Femur (tissue), 1 donor: ENCODE measurements around the gene FABP7.
"Not testable (repeated sequence)": the region's sequence is repeated elsewhere in the genome, so short reads cannot be mapped to it uniquely, and the experiment has no call there.

Experiments used
- DNase-seq: peaks from one replicate; pipeline ENCODE4 v3.0.0-alpha.2; 2017

FABP7 gene

DNA sequence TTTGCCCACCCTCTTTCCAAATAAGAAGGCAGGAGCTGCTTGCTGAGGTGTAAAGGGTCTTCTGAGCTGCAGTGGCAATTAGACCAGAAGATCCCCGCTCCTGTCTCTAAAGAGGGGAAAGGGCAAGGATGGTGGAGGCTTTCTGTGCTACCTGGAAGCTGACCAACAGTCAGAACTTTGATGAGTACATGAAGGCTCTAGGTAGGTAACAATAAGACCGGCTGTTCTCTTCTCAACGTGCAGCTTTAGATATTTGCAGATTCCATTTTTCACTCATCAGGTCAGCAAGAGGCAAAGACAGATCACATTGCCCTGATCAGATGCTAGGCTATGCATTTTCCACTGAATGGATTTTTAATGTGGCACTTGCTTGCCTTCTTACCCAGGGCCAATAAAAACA is at the start of gene FABP7:
FABP7 (plus strand) TSS at position 50 of the 400 bp plus-strand sequence; CDS start at position 129, 79 bp downstream.
- DNase-seq, result no peak

- DNase-seq, result no peak
Observed at GRCh38 chr6:122730334-122730733, 49.2 kb upstream of the FABP7 start.

DNA sequence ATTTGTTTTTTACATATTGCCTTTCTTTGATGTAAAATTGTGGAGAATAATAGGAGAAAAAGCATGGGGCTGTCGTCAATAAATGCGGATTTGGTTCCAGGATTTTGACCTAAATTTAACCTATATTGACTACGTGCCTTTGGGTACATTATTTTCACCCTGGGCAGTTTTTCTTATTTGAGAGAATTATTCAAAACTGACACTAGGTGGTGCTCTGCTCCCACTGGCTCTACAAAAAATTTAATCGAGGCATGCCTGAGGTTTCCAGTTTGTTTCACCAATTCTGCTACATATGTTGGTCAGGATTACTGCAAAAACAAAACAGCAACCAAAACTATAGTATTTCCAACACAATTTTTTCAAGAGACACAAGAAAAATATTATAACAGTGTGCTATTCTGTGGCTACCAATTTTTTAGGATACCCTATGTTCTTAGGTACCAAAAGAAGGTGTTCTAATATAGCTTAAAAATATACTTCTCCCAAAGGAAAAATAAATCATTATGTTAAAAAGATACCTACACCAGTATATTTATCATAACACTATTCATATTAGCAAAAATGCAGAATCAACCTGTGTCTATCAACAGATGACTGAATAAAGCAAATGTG is 48.6 kb upstream of the FABP7 start:
- peak; percentile 37 for DNase-seq

GRCh38 chr6:122733259-122733658 is 46.3 kb upstream of the FABP7 start:
- DNase-seq, result no peak

DNA sequence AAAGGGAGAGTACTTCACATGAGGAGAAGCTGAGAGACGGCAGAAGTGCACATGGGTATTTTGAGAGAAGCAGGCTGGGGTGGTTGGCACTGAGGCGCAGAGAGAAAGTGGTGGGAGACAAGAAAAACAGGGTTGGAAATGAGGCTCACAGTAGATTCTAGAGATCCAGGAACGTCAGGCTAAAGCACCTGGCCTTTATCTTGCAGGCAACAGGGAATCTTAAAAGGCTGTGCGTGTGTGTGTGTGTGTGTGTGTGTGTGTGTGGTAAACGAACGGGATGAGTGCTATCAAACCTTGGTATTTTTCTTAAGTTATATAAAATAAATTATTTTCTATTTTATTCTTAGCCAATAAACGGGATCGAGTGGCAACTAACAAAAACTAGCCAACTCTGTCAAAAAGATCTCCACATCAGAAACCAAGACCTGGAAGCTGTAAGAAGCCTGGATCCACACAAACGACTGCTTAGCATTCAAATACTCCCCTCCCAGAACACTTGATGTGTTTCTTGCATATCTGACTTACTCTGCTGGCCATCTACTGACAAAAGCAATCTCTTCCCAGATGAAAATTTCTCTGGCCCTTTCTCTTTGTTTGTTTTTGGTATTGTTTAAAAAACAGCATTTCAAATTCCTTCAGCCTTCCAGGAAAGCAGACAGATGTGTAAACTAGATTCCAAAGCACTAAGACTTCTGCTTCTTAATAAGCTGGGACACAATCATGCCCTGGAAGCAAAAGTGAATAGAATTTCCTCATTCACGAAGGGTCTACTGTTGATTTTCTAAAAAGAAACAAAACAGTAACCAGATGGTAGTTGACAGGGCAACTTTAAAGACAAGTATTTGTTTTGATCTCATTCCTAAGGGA is 44.8 kb upstream of the FABP7 start:
- no peak for DNase-seq

DNA sequence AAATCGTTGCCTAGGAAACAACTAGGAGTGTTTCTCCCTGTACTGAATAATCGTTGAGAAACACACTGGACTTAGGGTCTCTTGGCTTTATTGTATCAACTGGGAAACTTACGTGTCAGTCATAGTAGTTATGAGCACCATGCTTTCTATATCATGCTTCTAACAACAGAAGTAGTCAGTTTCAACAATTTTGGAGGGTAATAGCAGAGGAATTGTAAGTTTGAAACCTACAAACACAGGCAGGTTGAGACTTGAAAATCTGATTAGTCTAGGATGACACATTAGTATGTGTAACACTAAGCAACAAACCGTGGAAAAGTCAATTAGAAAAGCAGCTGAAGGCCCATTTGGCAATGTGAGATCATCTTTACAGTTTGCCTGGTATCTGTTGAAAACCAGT is 43.9 kb upstream of the FABP7 start:
- DNase-seq, result no peak

- DNase-seq, result no peak
Observed at GRCh38 chr6:122736163-122736562, 43.4 kb upstream of the FABP7 start.

- DNase-seq, result no peak
Observed at GRCh38 chr6:122736616-122737015, 42.9 kb upstream of the FABP7 start.

GRCh38 chr6:122740091-122740490 is 39.4 kb upstream of the FABP7 start:
- no peak for DNase-seq

- DNase-seq, result no peak
Observed at GRCh38 chr6:122740936-122741335, 38.6 kb upstream of the FABP7 start.

DNA sequence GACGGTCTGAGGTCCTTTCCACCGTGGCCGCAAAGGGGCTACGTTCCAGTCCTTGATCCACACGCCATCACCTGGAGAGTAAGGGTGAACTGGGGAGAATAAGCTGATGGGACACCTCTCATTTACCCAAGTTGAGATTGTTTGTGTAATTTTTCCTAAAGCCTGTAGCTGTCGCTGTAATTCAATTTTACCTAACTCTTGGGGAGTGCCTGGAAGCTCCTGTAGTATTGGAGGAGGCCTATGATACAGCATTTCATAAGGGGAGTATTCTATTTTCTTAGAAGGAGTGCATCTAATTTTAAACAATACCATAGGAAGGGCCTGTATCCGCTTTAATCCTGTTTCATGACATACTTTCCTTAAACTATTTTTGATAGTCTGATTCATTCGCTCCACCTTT is 35.3 kb upstream of the FABP7 start:
- not testable (repeated sequence) for DNase-seq

DNA sequence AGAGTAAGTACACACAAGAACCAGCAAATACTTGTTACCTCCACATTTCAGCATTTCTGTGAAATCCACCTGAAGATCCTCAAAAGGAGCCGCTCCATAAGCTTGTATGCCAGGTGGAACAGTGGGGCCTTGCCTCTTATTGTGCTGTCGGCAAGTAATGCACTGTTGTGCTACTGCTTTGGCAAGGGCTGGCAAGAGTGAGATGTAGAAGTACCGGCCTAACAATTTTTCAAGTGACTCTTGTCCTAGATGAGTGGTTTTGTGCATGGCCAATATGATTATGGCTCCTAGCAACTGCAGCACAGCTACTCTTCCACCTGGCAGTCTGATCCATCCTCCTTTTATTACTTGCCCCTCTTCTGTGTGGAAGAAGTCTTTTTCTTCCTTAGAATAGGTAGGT is 34.7 kb upstream of the FABP7 start:
- DNase-seq, result not testable (repeated sequence)

DNA sequence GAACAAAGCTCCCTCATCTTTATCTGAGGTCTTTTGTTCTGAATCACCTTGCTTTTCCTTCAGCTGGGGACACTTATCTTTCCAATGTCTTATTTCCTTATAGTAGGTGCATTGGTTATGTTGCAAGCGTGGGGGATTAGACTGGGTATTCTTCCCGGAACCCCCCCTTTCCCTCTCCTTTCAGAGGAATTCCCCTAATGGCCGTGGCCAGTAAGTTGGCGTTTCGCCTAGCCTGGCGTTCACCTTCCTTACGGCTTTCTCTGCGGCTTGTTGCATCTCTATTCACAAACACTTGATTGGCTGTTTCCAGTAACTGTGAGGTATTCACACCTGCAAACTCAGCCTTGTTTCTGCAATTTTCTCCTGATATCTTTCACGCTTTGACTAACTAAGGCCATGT is 32.8 kb upstream of the FABP7 start:
- DNase-seq, result no peak

DNA sequence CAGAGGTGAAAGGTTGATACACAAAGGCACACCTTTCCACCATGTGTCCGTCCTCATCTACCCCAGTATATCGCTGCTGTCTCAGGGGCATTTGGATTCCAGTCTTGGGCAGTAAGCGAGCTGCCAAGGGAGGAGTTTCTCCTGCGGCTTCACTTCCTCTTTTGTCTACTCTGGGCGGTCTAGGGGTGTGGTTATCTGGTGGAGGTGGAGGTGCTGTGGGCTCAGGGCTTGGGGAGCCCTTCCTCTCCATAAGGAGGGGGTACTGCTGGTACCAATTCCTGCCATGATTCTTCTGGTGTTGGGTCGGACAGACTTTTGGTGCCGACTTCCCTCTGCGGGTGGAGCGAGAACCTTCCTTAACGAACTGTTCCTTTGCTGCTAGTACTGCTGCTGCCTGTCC is 31.9 kb upstream of the FABP7 start:
- DNase-seq, result no peak

GRCh38 chr6:122748945-122749344 is 30.6 kb upstream of the FABP7 start:
- not testable (repeated sequence) for DNase-seq

GRCh38 chr6:122749451-122750050 is 30.0 kb upstream of the FABP7 start:
- no peak for DNase-seq

GRCh38 chr6:122751326-122751725 is 28.2 kb upstream of the FABP7 start:
- DNase-seq, result no peak

DNA sequence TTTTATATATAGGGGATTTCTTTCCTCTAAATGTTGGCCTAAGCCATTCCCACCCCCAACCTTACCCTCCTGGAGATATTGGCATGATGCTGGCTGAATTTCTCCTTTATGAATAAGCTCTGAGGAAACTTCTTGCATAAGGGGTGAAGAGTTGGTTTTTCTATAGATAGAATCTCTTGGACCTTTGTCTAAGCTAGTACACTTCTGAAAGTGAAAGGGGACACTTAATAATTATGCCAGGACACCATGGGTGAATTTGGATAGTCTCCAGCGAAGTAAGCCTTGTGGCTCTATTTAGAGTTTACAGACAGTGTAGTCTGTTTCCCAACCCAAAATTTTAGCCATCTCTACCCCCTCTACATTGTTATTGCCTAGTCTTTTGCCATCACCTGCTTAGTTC is 27.1 kb upstream of the FABP7 start:
- DNase-seq, result no peak

GRCh38 chr6:122753000-122753687 is 26.4 kb upstream of the FABP7 start:
- DNase-seq, result no peak

GRCh38 chr6:122753688-122754056 is 25.8 kb upstream of the FABP7 start:
- no peak for DNase-seq

GRCh38 chr6:122754191-122754731 is 25.3 kb upstream of the FABP7 start:
- DNase-seq, result no peak

GRCh38 chr6:122755901-122756300 is 23.6 kb upstream of the FABP7 start:
- no peak for DNase-seq

DNA sequence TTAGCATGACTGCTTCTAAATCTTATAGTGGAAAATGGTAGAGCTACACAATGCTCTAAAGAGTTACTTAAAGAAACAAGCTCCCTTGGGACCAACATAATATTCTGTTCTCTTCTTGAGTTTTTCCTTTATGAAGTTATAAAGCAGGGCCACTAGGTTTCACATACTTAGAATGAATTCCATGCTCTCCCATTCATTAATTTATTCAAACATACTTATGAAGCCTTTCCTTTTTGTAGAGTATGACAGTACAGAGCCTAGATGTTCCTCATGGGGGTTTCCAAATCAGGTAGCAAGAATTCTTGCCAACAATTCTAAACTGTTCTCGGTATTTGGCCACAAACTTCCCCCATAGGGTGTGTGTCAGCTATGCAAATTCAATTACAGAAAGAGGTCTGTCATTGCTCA is 20.6 kb upstream of the FABP7 start:
- no peak for DNase-seq
